Measurements from ENCODE around the gene GPER1. TPM values are rescaled to one million over a fixed set of nuclear protein-coding genes. Genes with fewer than 3 reads are reported as not detected.

The GPER1 gene
- total and polyA plus RNA-seq, 8 donors, result 5.1 to 11.6 (median 6.2) TPM

DNA sequence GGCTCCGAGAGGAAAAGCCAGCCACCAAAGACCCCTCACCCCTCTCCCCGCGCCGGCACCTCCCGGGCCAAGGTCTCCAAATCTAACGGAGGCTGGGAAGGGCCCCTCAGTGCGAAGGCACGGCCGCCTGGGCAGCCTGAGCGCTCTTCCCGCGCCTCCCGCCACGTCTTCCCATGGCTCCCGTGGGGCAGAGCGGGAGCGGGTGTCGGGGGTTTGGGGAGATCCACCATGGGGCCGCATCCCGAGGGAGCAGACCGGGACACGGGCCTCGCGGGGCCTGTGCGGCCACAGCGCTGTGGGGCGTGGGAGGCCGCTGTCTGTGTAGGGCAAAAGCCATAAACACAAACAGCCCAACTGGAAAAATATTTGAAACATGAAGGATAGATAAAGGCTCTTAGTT is 22.4 kb downstream of the GPER1 start:
- TF ChIP-seq, protein P1, sequence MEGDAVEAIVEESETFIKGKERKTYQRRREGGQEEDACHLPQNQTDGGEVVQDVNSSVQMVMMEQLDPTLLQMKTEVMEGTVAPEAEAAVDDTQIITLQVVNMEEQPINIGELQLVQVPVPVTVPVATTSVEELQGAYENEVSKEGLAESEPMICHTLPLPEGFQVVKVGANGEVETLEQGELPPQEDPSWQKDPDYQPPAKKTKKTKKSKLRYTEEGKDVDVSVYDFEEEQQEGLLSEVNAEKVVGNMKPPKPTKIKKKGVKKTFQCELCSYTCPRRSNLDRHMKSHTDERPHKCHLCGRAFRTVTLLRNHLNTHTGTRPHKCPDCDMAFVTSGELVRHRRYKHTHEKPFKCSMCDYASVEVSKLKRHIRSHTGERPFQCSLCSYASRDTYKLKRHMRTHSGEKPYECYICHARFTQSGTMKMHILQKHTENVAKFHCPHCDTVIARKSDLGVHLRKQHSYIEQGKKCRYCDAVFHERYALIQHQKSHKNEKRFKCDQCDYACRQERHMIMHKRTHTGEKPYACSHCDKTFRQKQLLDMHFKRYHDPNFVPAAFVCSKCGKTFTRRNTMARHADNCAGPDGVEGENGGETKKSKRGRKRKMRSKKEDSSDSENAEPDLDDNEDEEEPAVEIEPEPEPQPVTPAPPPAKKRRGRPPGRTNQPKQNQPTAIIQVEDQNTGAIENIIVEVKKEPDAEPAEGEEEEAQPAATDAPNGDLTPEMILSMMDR (IDR thresholded peaks at IDR 0.05), result no peak
- intact Hi-C loops (cut with DNase I), result no loop called here
- no peak overlapping the region for H3K27ac ChIP-seq
- ATAC-seq, result no peak
- no peak overlapping the region for H3K4me3 ChIP-seq
- peak in 1 of 4 donors; percentile 69 for DNase-seq
- H3K9me3 ChIP-seq, result no peaks in the 10 kb centered on the region
- H3K36me3 ChIP-seq, result peaks cover 0 to 6% of the 10 kb centered on the region in 2 donors
- no peaks in the 10 kb centered on the region for H3K4me1 ChIP-seq
- H3K27me3 ChIP-seq, result no peaks in the 10 kb centered on the region

DNA sequence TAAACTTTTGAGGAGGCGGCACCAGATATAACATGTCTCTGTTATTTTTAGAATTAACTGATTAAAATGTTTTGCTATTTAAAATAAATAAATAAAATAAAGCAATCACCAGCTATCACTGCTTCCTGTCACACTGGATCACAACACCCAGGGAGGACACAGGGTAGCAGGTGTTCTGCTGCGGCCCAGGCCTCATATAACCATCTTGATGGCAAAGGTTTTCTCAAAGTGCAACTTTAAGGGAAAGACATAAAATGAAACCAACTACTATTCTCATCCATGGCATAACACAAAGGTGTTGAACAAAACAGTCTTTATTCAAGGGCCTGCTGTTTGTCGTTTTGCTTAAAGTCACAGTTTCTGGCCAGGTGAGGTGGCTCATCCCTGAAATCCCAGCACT is 23.2 kb downstream of the GPER1 start:
- peak in 1 of 4 donors; percentile 13 for DNase-seq
- TF ChIP-seq, protein P1 (IDR thresholded peaks at IDR 0.05), result no peak
- Histone ChIP-seq H3K9me3 (no peaks in the 10 kb centered on the region), H3K27ac (no peak overlapping the region), H3K27me3 (no peaks in the 10 kb centered on the region), H3K4me1 (no peaks in the 10 kb centered on the region), H3K4me3 (no peak overlapping the region), H3K36me3 (peaks cover 0 to 6% of the 10 kb centered on the region in 2 donors)
- intact Hi-C loops (cut with DNase I), result no loop called here
- no peak for ATAC-seq

DNA sequence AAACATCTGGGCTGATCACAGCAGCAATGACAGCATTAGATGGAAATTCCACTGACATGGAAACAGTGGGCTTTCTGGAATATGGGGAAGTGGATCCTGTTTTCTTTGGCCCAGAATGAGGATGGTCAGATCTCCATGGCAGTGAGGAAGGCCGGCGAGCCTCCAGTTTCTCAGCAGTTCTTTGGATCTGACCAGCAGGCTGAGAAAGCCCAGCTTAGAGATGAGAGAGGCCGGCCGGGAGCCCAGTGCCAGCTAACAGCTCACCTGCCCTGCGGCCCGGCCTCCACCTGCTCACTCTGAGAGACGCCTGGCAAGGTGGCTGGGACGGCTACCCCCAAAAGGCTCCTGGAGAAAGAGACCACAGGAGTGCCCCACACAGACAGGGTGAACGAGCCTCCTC is 24.2 kb downstream of the GPER1 start:
- Histone ChIP-seq H3K4me1 (no peaks in the 10 kb centered on the region), H3K27me3 (no peaks in the 10 kb centered on the region), H3K9me3 (no peaks in the 10 kb centered on the region), H3K4me3 (no peak overlapping the region), H3K27ac (no peak overlapping the region), H3K36me3 (peaks cover 0 to 6% of the 10 kb centered on the region in 2 donors)
- no peak for ATAC-seq
- intact Hi-C loops (cut with DNase I), result no loop called here
- TF ChIP-seq, protein P1 (IDR thresholded peaks at IDR 0.05), result no peak
- DNase-seq, result peak in 1 of 4 donors; percentile 68

DNA sequence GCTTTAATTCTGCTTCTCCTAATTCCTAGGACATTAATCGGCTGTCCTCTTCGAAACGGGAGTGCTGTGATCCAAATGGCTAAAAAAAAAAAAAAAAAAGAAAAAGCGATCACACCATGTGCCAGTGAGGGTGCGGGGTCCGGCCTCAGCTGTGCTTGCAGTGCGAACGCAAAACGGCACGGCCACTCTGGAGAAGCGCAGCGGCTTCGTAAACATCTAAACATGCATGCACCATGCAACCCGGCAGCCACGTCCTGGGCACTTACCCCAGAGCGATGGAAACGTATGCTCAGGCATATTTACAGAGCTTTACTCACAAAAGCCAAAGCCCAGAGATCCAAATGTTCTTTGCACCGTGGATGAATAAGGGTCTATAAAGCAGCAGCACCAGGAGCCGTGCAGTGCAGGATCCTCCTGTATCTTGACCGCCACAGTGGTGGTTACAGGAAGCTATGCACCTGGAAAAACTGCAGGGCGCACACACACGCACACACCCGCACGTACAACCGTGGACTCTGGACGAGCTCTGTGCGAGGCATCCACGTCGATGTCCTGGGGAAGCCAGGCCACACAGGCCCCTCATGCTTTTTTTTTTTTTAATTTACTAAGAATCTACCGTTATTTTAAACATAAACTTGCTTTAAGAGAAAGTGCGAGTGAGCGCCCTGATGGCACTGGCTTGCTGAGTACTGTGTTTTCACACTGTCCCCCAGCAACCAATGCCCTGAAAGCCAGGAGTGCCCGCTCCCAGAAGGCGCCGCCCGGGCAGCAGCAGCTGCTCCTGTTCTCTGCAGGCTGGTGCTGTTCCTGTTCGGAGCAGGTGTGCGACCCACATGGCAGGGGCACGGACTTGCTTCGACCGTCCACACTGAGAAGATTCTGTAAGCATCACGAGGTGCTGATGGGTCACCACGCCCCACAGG is 25.0 kb downstream of the GPER1 start:
- Histone ChIP-seq H3K27me3 (no peaks in the 10 kb centered on the region), H3K27ac (no peak overlapping the region), H3K9me3 (no peaks in the 10 kb centered on the region), H3K36me3 (peaks cover 0 to 6% of the 10 kb centered on the region in 2 donors), H3K4me1 (no peaks in the 10 kb centered on the region), H3K4me3 (no peak overlapping the region)
- ATAC-seq (no peak), DNase-seq (peak in 1 of 4 donors; percentile 62)
- intact Hi-C loops (cut with DNase I), result no loop called here
- TF ChIP-seq, protein P1 (IDR thresholded peaks at IDR 0.05), result no peak

DNA sequence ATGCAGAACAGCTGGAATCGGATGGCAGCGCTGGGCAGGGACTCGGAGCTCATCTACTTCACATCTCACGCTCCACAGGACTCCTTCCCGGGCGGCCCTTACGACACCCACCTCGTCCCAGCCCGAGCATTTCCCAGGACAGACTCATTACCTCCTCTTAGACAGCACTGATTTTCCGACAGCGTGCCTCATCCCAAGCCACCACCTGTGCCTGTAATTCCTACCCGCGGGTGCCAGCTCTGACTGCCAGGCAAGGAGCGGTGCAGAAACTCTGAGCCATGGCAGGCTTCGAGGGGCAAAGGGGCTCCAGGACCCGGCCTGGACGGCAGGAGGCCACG is 25.6 kb downstream of the GPER1 start:
- intact Hi-C loops (cut with DNase I), result no loop called here
- H3K9me3 ChIP-seq, result no peaks in the 10 kb centered on the region
- no peaks in the 10 kb centered on the region for H3K27me3 ChIP-seq
- no peak overlapping the region for H3K4me3 ChIP-seq
- no peak overlapping the region for H3K27ac ChIP-seq
- ATAC-seq (no peak), DNase-seq (peak in 1 of 4 donors; percentile 72)
- TF ChIP-seq, protein P1 (IDR thresholded peaks at IDR 0.05), result no peak
- H3K4me1 ChIP-seq, result no peaks in the 10 kb centered on the region
- H3K36me3 ChIP-seq, result peaks cover 0 to 6% of the 10 kb centered on the region in 2 donors

Data from left lung (tissue), 10 donors.